NOMO-1 treated with DMSO at 0.1 percent for 48 hours (cell line): ENCODE data around the gene TPO.
"Not testable (repeated sequence)": the region's sequence is repeated elsewhere in the genome, so short reads cannot be mapped to it uniquely, and the experiment has no call there.

Experiments
- DNase-seq: peaks from one replicate; lab custom pipeline; 2025; ENCODE audit not compliant: unreplicated experiment; lab: John Stamatoyannopoulos, UW

Gene TPO

DNA sequence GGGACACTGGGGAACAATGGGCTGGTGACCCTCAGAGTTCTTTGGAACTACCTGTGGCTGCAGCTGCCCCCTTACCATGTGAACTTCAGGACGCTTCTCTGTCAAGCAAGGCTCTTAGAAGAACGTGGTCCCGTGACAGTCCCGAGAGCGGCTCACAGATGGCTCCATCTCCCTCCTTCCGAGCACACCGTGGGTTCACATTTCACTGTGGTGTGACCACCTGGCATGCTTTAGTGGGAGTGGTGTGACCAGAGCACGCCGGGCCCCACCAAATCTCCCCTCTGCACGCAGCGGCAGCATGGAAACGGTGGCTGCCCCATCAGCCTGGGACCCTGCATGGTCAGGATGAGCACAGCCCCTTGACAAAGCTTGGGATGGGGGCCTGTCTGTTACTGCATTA is 9.7 kb upstream of the TPO start:
- no peak for DNase-seq

GRCh38 chr2:1405124-1405523 is 8.1 kb upstream of the TPO start:
- DNase-seq: no peak

GRCh38 chr2:1405967-1406366 is 7.3 kb upstream of the TPO start:
- no peak for DNase-seq

DNA sequence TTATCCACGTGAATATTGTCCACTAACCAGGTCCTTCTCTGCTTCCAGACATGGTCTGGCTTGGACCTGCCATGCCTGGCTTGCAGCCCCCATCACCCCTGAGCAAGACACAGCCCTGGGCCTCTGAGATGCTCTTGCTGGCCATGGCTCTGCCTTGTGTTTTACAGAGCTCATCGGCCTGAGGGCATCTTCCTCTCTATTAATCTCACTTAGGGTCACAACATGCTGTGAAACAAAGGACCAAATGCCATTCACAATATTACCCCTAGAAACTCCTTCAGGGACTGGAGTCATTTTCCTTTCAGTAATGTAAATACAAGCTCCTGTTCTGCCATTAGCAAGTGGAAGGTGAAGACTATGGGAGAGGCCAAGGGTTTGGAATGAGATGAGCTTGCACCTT is 6.8 kb upstream of the TPO start:
- DNase-seq: no peak

GRCh38 chr2:1407950-1408675 is 5.2 kb upstream of the TPO start:
- DNase-seq: no peak

- DNase-seq: no peak
These were observed 858 bp downstream of the TPO start for GRCh38 chr2:1414121-1414520.

DNA sequence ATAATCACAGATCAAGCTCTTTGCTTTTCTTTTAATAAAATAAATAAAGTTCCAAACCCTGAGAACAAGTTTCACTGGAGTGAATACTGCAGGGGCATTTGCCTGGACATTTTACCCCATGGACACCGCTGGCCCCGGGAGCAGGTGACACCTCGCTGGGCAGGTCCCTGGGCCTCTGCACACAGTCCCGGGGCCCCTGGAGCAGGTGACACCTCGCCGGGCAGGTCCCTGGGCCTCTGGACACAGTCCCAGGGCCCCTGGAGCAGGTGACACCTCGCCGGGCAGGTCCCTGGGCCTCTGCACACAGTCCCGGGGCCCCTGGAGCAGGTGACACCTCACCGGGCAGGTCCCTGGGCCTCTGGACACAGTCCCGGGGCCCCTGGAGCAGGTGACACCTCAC is 1.6 kb downstream of the TPO start:
- not testable (repeated sequence) for DNase-seq

GRCh38 chr2:1415501-1415900 is 2.2 kb downstream of the TPO start:
- no peak for DNase-seq

DNA sequence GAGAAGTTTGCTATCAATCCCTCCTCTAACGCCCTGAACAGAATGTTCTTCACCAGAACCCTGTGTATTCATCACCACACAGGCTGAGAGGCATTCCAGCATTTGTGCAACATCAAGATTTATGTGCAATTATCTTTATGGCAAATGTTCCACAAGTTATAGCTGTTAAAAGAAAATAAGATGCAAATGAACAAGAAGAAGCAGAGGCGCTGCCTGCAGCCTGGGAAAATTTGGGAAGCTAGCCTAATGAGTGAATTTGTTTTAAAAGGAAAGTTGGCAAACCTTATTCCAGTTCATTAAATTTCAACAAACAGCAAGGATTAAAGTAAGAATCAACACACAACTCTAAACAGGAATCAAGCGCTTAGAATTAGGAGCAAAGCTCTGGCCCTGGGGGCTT is 5.3 kb downstream of the TPO start:
- DNase-seq: no peak

DNA sequence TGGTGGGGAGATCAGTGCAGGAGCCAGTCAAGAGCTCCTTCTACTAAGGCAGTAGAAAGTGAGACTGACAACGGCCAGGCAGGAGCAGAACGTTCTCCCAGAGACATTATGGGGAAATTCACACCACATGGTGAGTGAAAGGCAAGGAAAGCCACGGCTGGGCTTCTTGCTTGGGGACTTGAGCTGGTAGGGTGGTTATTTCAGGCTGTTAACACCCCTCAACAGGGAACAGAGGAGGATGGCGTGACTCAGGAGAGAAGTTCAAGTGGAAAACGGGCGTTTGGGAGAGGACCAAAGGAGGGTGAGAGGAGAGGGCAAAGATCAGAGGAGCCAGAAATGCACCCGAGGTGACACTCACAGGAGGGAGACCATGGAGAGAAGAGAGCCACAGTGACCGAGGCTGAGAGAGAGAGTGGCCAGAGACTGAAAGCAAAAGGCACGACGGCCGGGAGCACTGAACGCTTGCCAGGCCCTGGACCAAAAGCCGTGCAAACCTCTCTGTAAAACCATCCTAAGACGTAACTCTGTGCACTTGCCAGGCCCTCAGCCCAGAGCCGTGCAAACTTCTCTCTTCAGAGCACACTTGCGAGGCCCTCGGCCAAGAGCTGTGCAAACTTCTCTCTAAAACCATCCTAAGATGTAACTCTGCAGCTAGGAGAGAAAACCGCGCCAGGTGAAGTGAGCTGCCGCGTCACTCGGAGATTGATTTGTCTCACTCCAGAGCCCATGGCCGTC is 7.7 kb downstream of the TPO start:
- no peak for DNase-seq

DNA sequence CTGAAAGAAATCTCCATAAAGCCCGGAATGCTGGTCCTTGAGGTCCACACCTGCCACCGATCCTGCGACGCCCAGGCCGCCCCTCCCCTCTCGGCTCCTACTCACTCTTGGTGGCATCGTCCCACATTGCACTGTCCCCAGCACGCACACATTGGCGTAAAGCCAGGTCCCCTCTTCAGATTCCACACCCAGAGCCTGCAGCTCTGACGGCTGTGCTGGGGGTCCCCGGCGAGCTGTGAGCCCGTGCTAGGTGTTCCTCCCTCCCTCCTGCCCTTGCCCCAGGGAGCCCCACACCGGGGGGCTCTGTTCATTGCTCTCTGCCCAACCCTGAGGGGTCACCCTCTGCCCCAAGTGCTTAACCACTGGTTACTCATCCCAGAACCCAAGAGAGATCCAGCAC is 8.5 kb downstream of the TPO start:
- DNase-seq: no peak

DNA sequence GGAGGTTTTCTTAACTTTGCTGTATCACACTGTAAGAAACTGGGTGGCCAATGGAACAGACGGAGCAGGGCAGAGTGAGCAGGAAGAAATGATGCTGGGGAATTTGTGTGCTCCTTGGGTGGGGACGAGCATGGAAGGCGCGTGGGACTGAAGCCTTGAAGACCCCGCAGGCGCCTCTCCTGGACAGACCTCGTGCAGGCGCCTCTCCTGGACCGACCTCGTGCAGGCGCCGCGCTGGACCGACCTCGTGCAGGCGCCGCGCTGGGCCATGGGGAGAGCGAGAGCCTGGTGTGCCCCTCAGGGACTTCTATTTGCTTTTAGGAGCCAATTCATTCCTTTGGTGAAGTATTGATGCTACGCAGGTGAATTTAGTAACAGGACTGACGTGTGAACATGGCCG is 8.9 kb downstream of the TPO start:
- no peak for DNase-seq

DNA sequence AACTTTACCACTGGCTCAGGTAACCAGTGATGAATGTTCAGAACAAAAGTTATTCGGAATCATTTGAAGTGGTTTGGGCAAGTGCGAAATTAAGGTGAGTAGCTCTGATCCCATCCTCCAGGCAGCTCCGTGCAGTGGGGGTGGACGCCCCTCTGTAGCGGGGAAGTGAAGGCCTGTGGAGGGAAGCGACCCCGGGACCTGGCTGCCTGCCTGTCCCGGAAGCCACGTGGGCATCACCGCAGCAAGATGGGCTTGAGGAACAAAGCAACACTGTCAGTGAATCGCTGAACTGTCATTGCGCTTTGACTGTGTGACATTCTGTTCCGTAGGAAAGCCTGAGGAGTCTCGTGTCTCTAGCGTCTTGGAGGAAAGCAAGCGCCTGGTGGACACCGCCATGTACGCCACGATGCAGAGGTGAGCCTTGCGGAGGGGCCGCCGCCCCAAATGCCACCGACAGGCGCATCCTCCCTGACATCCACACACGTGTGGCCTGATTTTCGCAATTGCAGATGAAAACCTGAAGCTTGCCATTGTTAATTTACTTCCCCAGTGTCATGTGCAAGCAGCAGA is 9.5 kb downstream of the TPO start:
- DNase-seq: no peak

DNA sequence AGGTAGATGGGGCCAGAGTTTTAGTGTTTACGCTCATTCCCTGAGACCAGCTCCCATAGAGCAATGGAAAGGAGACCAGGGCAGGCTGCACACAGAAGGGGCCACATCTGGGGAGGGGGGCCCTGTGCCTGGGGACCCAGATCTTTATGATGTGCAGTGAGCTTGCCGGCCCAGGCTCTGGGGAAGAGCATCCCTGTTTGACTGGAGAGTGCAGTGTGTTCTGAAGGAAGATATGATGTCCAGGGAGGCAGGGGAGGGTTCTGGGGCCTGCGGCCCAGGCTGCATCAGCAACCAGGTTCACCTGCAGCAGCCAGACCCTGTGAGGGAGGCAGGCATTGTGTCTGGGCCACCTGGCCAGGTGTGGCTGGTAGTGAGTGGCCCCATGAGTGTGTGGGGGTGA is 13.8 kb downstream of the TPO start:
- no peak for DNase-seq

- DNase-seq: no peak
These were observed 16.6 kb downstream of the TPO start for GRCh38 chr2:1429895-1430294.

DNA sequence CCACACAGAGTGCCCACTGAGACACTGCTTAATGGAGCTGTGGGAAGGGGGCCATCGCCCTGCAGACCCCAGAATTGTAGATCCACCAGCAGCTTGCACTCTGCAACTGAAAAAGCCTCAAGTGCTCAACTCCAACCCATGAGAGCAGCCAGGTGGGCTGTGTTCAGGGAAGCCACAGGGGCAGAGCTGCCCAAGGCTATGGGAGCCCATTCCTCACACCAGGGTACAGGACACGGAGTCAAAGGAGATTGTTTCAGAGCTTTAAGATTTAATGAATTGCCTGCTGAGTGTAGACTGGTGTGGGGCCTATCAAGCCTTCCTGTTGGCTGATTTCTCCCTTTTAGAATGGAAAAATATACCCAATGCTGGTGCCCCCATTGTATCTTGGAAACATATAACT is 17.2 kb downstream of the TPO start:
- no peak for DNase-seq

GRCh38 chr2:1431886-1432400 is 18.7 kb downstream of the TPO start:
- no peak for DNase-seq

GRCh38 chr2:1432726-1433125 is 19.5 kb downstream of the TPO start:
- no peak for DNase-seq

DNA sequence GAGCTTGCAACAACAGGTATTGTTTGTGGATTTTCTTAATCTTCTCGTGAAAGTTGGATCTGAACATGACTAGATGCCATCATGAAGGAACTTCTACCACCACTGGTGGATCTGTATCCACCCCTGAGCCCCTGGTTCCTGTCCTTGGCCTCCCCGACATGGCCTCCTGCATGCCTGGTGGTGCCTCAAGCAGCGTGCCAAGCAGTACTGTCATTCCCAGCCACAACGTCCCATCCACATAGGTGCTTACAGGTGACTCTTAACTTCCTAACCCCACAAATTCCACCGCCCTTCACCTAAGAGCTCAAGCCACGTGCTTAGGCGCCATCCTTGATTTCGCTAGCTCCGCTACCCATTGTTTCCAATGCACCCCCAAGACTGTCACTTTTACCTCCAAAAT is 23.1 kb downstream of the TPO start:
- no peak for DNase-seq

DNA sequence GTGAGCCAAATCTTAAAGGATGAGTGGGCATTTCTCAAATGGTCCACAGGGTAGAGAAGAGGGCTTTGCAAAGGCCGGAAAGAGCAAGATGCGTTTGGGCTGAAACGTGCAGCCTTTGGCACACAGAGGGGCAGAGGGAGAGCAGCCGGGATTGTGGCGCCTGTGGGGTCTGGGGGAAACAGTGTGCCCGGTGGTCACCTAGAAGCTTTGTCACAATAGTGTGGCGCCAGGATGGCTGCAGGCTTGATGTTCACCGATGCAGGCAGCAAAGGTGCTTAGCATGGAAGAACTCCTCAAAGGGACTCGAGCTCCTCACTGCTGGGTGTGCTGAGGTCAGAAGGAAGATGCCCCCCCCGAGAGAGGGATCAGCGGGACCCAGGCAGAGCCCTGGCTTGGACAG is 23.8 kb downstream of the TPO start:
- DNase-seq: no peak

- DNase-seq: no peak
These were observed 24.3 kb downstream of the TPO start for GRCh38 chr2:1437537-1437936.

- DNase-seq: no peak
These were observed 25.7 kb downstream of the TPO start for GRCh38 chr2:1438972-1439371.
